IPS-NIHi11 (cell line): ENCODE results near the gene NUP133.
"Not testable (repeated sequence)": the region's sequence is repeated elsewhere in the genome, so short reads cannot be mapped to it uniquely, and the experiment has no call there.

ENCODE experiments used
- DNase-seq: peaks from one replicate; pipeline ENCODE4 v3.0.0; 2012; ENCODE audit warnings: mixed read lengths, low spot score

NUP133 gene

DNA sequence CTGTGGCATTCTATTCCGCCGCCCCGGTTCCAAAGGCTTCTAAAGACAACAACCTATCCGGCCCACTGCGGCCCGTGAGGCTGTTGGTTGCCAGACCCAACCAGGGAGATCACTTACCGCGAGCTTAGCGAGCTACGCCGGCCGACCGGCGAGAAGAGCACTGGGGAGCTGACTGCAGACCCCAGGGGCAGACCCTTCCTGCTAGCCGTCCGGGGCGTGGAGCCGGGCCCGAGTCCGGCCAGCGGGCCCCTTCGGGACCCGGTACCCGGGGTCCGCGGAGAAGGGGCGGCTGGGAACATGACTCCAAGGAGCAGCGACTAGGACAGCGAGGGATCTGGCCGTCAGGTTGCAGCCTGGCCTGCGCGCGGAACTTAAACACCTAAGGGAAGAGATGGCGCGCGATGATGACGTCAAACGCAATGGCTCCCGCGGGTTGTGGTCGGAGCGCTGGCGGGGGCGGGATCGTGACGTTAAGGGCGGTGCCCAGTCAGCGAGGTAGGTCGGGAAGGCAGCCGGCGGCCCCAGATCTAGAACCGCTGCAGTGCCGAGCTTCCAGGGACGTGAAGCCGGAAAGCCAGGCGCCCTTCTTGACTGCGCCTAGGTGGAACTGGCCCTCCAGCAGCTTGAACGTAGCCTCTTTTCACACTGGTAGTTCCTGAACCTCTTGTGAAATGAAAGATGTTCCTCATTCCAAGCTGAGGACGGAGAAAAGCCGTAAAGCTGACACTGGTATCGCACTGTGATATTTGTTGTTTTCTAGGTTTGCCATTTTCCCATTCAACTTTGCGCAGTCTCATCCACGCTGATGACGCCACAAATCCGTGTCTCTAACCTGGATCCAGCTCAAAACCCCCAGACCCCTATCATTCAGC, at the start of gene NUP133:
Gene NUP133, minus strand, starts transcription at position 391 of the 872 bp plus-strand sequence. Its CDS starts 92 bp downstream, at position 299.
- DNase-seq: peak; percentile 98

DNA sequence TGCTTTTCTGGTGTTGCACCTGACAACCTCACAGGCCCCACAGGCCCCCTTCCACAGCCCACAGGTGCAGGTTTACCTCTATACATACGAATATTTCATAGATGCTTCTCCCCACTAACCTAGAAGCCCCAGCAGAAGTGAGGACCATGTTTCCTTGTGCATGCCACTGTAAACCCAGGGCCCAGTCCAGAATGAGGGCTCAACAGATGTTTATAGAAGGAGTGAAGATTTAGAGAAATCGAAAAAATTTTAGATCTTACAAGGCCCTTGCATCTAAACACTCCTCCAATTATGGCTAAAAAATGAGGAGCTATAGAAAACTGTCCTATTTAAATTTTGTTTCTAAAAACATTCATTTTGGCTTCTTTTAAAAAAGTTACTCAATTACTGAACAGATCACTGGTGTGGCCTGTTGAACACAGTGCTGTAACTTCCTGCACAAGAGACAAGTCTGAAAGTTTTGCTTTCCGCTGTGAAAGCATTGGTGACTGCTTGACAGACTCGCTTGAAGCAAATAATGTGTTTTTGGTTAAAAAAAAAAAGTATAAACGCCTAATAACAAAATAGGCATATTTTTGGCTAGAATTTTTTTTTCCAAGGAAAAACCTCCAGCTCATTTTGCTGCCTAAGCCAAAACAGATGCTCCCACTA, 49.2 kb upstream of the NUP133 start:
- no peak for DNase-seq

DNA sequence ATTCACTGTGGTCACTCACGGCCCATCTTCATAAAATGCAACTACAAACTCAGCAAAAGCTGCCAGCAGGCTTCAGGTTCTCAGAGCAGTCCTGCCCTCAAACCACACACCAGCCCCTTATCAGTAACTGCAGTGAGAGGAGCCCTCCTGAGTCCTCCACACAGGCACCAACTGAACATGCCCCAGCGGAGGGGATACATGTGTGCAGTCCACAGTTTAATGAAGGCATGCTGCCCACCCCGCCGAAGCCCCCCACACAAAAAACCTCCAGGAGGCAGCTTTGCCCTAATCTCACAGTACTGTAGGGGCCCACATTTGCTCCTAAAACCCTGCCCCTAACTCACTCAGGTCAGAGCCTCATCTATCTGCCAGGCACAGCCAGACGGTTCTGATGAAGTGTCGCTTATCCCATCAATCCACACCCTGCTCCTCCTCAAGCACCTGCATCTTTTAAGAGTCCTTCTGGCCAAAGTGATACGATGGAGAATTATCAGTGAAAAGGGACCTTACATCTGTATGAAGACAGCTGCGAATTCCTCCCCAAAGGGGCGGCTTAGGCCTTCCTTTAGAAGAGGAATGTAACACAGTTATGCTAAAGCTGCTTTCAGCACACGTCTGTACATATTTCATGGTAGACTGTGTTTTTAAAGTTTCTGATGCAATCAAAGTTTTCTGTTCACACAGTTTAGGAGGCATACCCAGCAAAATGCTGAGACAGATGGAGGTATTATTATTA, 46.9 kb upstream of the NUP133 start:
- DNase-seq: no peak

DNA sequence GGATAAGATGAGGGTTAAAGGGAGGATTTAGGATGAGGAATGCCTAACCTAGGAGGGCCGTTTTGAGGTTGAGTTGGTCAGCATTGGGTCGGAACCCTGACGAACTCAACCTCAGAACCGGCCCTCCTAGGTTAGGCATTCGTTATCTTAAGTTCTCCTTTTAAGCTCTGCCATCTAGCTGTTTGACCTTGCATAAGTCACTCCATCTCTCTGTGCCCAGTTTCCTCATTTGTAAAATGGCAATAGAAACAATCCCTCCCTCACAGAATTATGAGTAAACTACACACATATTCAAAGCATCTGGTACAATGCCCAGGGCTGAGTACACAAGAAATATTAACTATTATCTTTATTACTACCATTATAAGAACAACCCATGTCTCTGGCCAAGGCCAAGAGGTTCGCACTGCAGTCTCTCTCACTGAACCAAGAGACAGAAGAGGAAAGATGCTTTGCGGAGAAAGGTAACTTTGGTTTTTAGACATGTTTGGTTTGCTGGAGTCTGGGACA, 45.5 kb upstream of the NUP133 start:
- DNase-seq: no peak

DNA sequence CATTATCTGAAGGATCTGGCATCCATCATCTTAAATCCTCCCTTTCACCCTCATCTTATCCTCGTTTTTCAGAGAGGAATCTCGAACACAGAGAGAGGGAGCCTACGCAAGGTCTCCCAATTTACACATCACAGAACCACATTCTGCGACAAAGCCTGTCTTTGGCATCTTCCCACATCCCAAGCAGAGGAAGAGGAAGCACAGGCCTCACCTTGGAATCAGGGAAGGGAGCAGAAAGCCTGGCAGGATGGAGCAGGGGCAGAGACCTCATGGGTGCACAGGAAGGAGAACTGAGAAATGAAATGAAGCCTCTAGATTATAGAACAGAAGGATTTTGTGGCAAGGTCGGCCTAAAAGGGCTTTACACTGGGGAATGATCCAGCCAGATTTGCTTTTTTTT, 44.6 kb upstream of the NUP133 start:
- DNase-seq: no peak

DNA sequence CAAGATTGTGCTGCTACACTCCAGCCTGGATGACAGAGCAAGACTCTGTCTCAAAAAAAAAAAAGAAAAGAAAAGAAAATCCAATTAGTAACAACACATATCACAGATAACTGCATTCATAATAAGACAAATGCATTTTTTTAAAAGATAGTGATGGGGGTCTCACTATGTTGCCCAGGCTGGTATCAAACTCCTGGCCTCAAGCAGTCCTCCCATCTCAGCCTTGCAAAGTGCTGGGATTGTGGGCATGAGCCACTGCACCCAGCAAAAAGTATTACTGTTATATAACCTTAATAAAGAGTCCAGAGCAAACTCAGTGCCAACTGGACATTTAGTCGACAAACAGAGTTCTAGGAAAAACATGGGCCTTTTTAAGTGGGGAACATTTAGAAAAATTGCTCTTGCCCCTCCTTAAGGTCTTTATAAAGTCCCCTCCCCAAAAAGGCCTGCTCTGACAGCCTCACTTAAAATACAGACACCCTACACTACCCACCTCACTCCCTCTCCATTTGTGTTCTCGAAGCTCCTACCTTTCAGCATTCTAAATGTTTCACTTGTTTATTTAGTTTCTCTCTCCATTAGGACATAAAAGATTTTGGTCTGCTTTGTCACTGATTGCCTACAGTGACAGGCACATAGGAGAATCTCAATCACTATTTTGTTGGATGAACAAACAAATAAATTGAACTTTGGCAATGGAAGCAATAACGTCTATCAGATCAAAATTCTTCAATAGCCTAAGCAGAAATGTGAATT, 42.8 kb upstream of the NUP133 start:
- no peak for DNase-seq

DNA sequence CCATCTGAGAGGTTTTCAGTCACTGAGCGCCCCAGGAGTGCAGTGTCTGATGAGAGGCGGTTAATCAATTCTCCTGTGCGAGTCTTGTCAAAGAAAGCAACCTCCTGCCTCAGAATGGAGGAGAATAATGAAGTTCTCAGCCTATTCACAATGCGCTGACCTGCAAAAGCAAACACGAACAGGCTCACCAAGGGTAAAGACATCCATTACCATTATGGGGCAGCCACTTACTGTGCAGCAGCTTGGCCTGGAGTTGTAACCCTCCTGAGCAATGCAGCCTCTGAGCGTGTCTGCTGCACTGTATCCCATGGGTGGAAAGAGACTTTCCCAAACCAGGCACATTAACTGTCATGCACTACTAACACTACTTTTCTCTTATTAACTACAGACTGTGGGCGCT, 39.4 kb upstream of the NUP133 start:
- DNase-seq: no peak

DNA sequence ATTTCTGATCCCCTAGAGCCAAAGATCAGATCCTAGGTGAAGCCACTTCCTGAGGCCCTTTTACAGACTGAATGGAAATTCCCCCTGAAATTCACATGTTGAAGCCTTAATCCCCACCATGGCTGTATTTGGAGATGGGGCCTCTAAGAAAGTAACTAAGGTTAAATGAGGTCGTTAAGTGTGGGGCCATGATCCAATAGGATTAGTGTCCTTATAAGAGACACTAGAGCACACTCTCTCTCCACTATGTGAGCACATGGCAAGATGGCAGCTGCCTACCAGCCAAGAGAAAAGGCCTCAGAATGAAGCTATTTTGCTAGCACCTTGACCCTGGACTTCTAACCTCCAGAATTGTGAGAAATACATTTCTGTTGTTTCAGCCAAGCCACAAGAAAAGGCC, 36.4 kb upstream of the NUP133 start:
- DNase-seq: no peak

DNA sequence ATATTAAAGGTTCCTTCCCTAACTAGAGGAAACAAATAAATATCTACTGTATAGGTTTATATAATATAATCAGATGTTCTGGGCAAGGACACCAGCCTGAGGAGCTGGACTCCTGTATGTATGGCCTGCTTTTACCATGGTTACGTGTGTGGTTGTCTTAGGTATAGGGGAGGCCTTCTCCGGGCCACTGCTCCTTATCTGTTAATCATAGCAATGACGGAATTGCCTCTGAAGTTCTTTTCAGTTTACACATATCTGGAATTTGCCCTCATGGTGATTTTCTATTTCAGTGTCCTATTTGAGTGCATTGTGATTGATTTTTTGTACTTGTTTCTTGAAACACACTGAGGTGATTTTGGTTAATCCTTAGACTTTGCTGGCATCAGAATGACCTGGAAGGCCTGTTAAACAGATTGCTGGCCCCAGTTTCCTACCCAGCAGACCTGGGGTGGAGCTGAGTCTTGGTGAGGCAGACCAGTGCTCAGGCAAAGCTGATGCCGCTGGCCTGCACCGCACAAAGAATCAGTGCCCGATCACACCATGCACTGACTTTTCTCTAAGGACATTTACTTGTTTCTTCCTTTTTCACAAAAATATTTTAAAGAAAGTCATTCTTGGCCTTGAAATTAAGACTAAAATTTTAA, 31.8 kb upstream of the NUP133 start:
- DNase-seq: no peak

DNA sequence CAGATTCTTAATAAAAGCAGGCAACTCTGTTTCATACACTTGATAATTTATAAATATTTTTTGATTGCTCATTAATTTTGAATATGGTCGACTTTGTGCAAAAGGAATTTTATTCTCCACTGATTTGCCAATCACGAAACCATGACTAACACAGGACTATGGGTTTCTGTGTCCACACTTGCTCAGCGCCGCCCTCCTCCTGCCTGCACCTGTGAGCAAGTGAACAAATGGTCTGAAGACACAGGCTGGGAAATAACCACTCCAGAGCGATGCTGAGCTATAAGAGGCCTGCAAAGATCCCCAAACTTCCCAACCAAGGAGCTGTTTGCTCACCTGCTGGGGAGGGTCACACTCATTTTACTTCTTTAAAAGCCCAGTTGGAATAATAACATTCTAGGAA, 30.8 kb upstream of the NUP133 start:
- DNase-seq: no peak

DNA sequence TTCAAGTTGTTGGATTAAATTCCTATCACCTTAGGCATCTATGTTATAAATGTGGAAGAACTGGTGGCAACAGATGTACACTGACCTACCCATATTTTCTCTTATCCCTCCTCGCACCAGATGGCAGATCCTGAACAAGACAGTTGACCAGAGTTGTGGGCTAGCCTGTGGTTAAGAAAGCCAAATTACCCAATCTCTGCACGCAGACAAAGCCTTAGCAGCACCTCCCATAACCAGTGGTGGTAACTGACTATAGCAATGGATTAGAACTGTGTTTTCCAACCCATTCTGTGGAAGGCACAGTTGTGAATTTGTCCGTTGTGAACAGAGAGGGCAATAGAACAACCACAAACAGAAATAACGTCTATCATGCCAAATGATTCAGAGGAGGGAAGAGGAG, 29.8 kb upstream of the NUP133 start:
- no peak for DNase-seq

DNA sequence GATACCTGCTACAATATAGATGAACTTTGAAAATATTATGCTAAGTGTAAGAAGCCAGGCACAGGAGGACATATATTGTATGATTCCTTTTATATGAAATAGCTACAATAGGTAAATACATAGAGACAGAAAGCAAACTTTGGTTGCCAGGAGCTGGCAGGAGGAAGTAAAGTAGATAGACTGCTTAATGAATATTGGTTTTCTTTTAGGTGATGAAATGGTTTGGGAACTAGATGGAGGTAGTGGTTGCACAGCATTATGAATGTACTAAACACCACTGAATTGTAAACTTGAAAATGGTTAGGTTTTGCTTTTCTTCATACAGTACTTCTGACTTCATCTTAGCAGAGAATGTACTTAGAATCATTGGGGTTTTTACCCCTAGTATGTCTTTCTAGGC, 28.8 kb upstream of the NUP133 start:
- DNase-seq: no peak

DNA sequence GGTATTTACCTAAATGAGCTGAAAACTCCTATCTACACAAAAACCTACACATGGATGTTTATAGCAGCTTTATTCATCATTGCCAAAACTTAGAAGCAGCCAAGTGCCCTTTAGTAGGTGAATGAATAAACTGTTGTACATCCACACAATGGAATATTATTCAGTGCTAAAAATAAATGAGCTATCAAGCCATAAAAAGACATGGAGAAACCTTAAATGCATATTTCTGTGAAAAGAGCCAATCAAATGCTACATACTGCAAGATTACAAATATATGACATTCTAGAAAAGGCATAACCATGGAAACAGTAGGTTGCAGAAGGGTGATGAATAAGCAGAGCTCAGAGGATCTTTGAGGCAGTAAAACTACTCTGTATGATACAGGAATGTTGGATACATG, 27.1 kb upstream of the NUP133 start:
- no peak for DNase-seq

DNA sequence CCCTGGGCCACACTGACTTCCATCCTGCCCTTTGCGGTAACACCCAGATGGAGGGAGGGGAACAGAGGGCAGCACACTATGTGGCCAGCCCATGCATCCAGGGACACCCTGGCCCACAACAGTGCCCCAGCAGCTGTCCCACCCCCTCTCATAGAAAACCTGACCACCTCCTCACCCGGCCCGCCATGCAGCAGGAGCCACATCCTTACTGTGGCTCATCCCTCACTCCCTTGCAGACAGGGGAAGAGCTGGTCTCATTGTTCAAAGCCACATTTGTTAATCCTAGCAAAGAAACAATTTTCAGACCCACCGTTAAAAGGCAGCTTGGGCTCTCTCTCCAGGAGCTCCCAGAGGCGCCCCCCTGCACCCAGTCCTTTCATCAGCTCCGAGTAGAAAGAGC, 23.2 kb upstream of the NUP133 start:
- no peak for DNase-seq

DNA sequence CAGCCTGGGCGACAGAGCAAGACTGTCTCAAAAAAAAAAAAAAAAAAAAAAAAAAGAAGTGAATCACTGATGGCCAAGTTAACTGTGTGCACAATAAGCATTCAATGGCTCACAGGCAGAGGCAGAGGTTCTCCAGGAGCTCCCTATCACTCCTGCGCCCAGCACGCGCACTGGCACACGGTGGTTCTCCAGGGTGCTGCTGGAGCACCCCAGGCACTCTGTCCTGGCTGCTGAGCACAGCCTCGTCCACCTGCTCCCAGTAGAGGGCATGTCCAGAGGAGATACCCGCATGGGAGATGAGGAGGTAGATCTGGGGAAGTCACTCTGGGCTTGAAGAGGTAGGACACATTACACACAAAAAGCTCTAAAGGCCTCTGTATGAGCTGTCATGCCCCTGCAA, 21.5 kb upstream of the NUP133 start:
- DNase-seq: no peak

DNA sequence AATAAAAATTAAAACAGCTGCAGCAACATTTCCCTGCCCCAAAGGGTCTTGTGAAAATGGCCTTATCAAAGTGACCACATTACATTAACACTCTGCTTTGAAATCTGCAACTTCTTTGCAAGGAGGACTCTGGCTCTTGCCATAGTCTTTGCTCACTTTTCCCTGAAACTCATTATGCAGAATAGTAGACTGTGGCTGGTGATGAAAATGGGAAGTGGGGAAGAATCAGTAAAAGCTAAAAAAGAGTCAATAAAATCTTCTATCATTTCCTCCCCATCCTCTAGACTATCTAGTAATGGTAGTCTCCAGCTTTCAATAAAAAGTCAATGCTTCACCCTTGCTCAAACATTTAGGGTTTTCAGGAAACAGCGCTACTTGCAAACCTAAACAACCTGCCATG, 18.6 kb upstream of the NUP133 start:
- DNase-seq: no peak

DNA sequence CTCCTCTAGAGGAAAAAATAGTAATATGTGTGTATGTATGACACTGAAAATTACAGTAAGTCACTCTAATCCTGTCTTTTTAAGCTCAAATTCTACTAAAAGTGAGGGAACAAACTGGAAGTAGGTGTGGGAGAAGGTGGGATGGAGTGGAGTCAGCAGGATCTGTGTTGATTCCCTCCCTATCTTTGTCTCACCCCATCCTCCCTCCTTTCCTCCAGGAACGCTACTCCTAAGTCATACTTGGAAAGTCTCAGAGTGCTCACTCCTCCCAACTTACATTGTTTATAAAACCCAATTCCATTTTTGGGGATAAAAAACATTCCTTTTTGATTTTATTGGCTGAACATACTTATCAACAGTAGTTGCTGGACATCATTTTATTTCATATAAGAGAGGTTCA, 14.9 kb upstream of the NUP133 start:
- DNase-seq: no peak

DNA sequence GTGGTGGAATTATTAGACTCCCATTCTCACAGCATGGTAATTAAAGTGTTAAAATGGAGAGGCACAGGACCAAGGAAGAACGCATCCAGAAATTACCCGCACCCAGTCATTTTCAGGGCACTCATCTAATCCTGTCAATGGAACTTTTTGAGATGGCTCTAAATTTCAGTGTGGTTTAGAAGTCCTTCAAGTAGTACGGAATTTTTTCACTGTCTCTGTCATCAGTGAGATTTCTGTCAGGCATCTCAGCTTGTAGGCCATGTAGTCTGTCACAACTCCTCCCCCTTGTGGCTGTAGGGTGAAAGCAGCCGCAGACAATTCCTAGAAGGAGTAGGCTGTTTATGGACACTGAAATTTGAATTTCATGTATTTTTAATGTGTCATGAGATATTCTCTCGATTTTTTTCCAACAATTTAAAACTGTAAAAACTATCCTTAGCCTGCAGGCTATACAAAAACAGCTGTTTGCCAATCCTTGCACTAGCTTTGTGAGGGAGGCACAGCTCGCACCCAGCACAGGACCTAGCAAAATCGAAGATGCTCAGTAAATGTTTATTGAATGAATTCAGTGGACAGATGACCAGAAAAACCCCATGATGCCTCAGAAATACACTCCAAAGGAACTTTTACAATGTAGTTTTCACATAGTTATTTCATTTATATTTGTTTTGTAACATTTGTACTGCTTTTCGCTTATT, 6.6 kb upstream of the NUP133 start:
- DNase-seq: peak; percentile 60

DNA sequence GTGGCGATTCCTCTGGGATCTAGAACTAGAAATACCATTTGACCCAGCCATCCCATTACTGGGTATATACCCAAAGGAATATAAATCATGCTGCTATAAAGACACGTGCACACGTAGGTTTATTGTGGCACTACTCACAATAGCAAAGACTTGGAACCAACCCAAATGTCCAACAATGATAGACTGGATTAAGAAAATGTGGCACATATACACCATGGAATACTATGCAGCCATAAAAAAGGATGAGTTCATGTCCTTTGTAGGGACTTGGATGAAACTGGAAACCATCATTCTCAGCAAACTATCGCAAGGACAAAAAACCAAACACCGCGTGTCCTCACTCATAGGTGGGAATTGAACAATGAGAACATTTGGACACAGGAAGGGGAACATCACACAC, 3.5 kb upstream of the NUP133 start:
- DNase-seq: not testable (repeated sequence)

DNA sequence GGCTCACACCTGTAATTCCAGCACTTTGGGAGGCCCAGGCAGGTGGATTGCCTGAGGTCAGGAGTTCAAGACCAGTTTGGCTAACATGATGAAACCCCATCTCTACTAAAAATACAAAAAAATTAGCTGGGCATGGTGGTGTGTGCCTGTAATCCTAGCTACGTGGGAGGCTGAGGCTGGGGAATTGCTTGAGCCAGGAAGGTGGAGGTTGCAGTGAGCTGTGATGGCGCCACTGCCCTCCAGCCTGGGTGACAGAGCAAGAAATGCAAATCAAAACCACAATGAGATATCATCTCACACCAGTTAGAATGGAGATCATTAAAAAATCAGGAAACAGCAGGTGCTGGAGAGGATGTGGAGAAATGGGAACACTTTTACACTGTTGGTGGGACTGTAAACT, 3.1 kb upstream of the NUP133 start:
- DNase-seq: not testable (repeated sequence)

DNA sequence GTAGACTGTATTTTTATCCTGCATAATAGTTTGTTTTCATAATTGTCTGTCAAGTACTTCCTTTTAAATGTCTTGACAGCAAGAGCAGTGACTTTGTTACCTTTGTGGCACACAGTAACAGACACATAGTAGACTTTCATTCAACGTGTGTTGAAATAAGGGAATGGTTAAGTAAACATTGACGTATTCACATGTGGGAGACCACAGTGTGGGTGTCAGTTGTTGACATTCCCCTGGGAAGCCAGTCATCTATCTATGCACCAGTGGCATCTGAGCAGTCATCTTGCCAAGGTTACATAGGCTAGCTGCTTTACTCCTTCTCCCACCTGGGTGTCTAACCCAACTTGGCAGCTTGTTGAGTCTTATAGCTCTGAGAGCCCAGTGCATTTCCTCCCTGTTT, 1.4 kb upstream of the NUP133 start:
- DNase-seq: no peak
